ENCODE data around the gene RAB11FIP3.

GRCh38 chr16:414395-415169, 10.9 kb upstream of the RAB11FIP3 start:
- TF ChIP-seq CTCF (conservative IDR thresholded peaks at IDR 0.05; ENCODE audit: low read length), result no peak
- TF ChIP-seq EZH2phosphoT487 (IDR thresholded peaks at IDR 0.05; ENCODE audit: borderline replicate concordance, low read depth, low read length), result no peak

Data from OCI-LY7 (cell line).